ENCODE data around the gene PTGER1.

Gene PTGER1

GRCh38 chr19:14440049-14440448 lies 35.1 kb downstream of the PTGER1 start:
- Histone ChIP-seq H3K9me2 (ENCODE audit: low read depth, low read length) (no peaks in the 10 kb centered on the region), H3K4me1 (ENCODE audit: insufficient read depth, low read length, severe bottlenecking) (peaks cover 34% of the 10 kb centered on the region), H3F3A (ENCODE audit: insufficient read depth, low read length) (no peaks in the 10 kb centered on the region), H3K79me2 (ENCODE audit: insufficient read depth, low read length) (peaks cover 4% of the 10 kb centered on the region), H3K27ac (ENCODE audit: low read depth, low read length, poor library complexity, severe bottlenecking) (peak overlapping the region; percentile 64), H3K9me3 (ENCODE audit: low read length) (no peaks in the 10 kb centered on the region), H2AFZ (ENCODE audit: low read length) (no peak overlapping the region), H3K36me3 (ENCODE audit: insufficient read depth, low read length) (peaks cover 50% of the 10 kb centered on the region), H3K4me3 (ENCODE audit: low read depth, low read length, poor library complexity, severe bottlenecking) (peak overlapping the region; percentile 60), H3K27me3 (ENCODE audit: insufficient read depth, low read length) (no peaks in the 10 kb centered on the region), H3K4me2 (ENCODE audit: low read length) (peak overlapping the region; percentile 87), H4K20me1 (ENCODE audit: insufficient read depth, low read length) (no peaks in the 10 kb centered on the region), H3K9ac (ENCODE audit: low read length) (peak overlapping the region; percentile 70)
- TF ChIP-seq EZH2 (IDR thresholded peaks at IDR 0.05; ENCODE audit: borderline replicate concordance, low read length) (no peak), CTCF (IDR thresholded peaks at IDR 0.05; ENCODE audit: low read length) (no peak)

- Histone ChIP-seq H3K36me3 (ENCODE audit: insufficient read depth, low read length) (peaks cover 41% of the 10 kb centered on the region), H3F3A (ENCODE audit: insufficient read depth, low read length) (no peaks in the 10 kb centered on the region), H3K4me2 (ENCODE audit: low read length) (peak overlapping the region; percentile 87; the same call in 1 of the 2 replicates), H3K27me3 (ENCODE audit: insufficient read depth, low read length) (no peaks in the 10 kb centered on the region), H3K79me2 (ENCODE audit: insufficient read depth, low read length) (peaks cover 4% of the 10 kb centered on the region), H3K27ac (ENCODE audit: low read depth, low read length, poor library complexity, severe bottlenecking) (peak overlapping the region; percentile 64), H2AFZ (ENCODE audit: low read length) (no peak overlapping the region), H3K9me3 (ENCODE audit: low read length) (no peaks in the 10 kb centered on the region), H3K9ac (ENCODE audit: low read length) (no peak overlapping the region; the same call in 1 of the 2 replicates), H3K9me2 (ENCODE audit: low read depth, low read length) (no peaks in the 10 kb centered on the region), H4K20me1 (ENCODE audit: insufficient read depth, low read length) (no peaks in the 10 kb centered on the region), H3K4me1 (ENCODE audit: insufficient read depth, low read length, severe bottlenecking) (peaks cover 45% of the 10 kb centered on the region), H3K4me3 (ENCODE audit: low read depth, low read length, poor library complexity, severe bottlenecking) (no peak overlapping the region)
- TF ChIP-seq CTCF (IDR thresholded peaks at IDR 0.05; ENCODE audit: low read length) (no peak), EZH2 (IDR thresholded peaks at IDR 0.05; ENCODE audit: borderline replicate concordance, low read length) (no peak)
Observed at GRCh38 chr19:14439014-14439413, 36.1 kb downstream of the PTGER1 start.

DNA sequence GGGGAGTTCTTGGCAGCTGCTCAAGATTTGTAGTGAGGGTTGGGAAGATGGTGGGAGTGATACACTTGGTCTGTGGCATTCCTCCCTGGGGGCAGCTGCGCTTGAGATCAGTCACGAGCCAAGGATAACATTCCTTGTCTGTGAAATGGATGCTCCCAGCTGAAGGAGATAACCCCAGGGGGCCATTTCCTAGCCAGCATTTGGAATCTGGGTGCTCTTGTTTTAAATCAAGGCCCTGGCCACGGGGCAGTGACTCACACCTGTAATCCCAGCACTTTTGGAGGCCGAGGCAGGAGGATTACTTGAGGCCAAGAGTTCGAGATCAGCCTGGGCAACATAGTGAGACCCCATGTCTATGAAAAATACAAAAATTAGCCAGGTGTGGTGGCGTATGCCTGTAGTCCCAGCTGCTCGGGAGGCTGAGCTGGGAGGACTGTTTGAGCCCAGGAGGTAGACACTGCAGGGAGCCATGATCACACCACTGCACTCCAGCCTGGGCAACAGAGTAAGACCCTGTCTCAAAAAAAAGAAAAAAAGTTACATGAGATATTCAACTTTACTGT lies 37.5 kb downstream of the PTGER1 start:
- Histone ChIP-seq H3K27me3 (ENCODE audit: insufficient read depth, low read length) (no peaks in the 10 kb centered on the region), H4K20me1 (ENCODE audit: insufficient read depth, low read length) (no peaks in the 10 kb centered on the region), H3K9me2 (ENCODE audit: low read depth, low read length) (no peaks in the 10 kb centered on the region), H3K9ac (ENCODE audit: low read length) (no peak overlapping the region), H3F3A (ENCODE audit: insufficient read depth, low read length) (no peaks in the 10 kb centered on the region), H3K79me2 (ENCODE audit: insufficient read depth, low read length) (peaks cover 4% of the 10 kb centered on the region), H2AFZ (ENCODE audit: low read length) (no peak overlapping the region), H3K27ac (ENCODE audit: low read depth, low read length, poor library complexity, severe bottlenecking) (peak overlapping the region; percentile 7), H3K4me2 (ENCODE audit: low read length) (no peak overlapping the region), H3K4me1 (ENCODE audit: insufficient read depth, low read length, severe bottlenecking) (peaks cover 49% of the 10 kb centered on the region), H3K9me3 (ENCODE audit: low read length) (no peaks in the 10 kb centered on the region), H3K4me3 (ENCODE audit: low read depth, low read length, poor library complexity, severe bottlenecking) (no peak overlapping the region), H3K36me3 (ENCODE audit: insufficient read depth, low read length) (peaks cover 29% of the 10 kb centered on the region)
- TF ChIP-seq CTCF (IDR thresholded peaks at IDR 0.05; ENCODE audit: low read length), result no peak
